HFFc6 (cell line): ENCODE results near the gene C1orf21. TPM values are rescaled to one million over a fixed set of nuclear protein-coding genes. Genes with fewer than 3 reads are reported as not detected.

Experiments used
- DNase-seq: peaks from one replicate; pipeline ENCODE4 v3.0.0-alpha.2; 2018
- H3K27ac Mint-ChIP-seq: 2 replicates; pipeline ENCODE4 v1.8.0; 2020; ENCODE audit warnings: mild to moderate bottlenecking, mixed read lengths
- H3K27me3 Mint-ChIP-seq: 2 replicates; pipeline ENCODE4 v1.8.0; 2021; ENCODE audit warnings: mild to moderate bottlenecking, moderate library complexity, mixed read lengths; ENCODE audit not compliant: insufficient read depth
- H3K36me3 Mint-ChIP-seq: 2 replicates; pipeline ENCODE4 v1.8.0; 2021; ENCODE audit warnings: low read depth, mixed read lengths
- H3K4me1 Mint-ChIP-seq: 2 replicates; pipeline ENCODE4 v1.8.0; 2020; ENCODE audit warnings: low read depth, mixed read lengths
- H3K4me3 Mint-ChIP-seq: 2 replicates; pipeline ENCODE4 v1.8.0; 2020; ENCODE audit warnings: mild to moderate bottlenecking, moderate library complexity, mixed read lengths
- H3K9me3 Mint-ChIP-seq: 2 replicates; pipeline ENCODE4 v1.8.0; 2020; ENCODE audit warnings: mild to moderate bottlenecking, mixed read lengths
- total RNA-seq, 6 experiments: library from RNA; stranded (reverse); fragmentation: NEBNext Ultra II Directional; extraction: Animal tissue kit (Norgen Biotek cat#: 25700); gene quantifications; 2 replicates in 1 of 6; 3 replicates in 5 of 6; pipeline ENCODE4 v1.2.3, GENCODE V29; 2021
- TF ChIP-seq, protein P1 (sequence below): fragments of 200-600 bp; sonication (generic); IDR thresholded peaks from 2 replicates; pipeline ENCODE4 v1.5.0; 2021; ENCODE audit warnings: antibody characterized with exemption, mild to moderate bottlenecking

C1orf21 gene
- total RNA-seq, 6 experiments from 2014 or later = 4.0 to 10.2 (median 8.5) TPM

DNA sequence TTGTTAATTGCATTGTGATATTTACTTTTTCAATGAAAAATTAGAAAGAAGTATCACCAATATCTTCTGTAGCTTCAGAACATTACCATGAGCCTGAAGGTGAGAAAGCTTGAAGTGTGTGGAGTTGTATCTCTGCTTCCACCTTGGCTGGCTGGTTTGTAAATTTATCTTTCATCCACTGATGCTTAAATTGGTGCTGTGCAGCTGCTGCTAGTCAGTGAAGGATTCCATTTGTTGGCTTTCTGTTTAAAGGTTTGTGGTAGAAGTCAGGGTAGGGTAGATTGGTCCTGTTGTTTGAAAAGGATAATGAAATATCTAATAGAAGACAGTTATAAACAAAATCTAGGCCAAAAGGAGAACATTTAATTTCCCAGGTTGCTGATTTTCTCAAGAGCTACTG lies 105.7 kb downstream of the C1orf21 start:
- Mint-ChIP-seq H3K36me3 (no peaks in the 10 kb centered on the region), H3K9me3 (no peaks in the 10 kb centered on the region), H3K4me1 (peaks cover 32% of the 10 kb centered on the region), H3K4me3 (peak overlapping the region; percentile 16; the same call in 1 of the 2 replicates), H3K27ac (peak overlapping the region; percentile 99), H3K27me3 (no peaks in the 10 kb centered on the region; the same call in 1 of the 2 replicates)
- TF ChIP-seq, protein P1, sequence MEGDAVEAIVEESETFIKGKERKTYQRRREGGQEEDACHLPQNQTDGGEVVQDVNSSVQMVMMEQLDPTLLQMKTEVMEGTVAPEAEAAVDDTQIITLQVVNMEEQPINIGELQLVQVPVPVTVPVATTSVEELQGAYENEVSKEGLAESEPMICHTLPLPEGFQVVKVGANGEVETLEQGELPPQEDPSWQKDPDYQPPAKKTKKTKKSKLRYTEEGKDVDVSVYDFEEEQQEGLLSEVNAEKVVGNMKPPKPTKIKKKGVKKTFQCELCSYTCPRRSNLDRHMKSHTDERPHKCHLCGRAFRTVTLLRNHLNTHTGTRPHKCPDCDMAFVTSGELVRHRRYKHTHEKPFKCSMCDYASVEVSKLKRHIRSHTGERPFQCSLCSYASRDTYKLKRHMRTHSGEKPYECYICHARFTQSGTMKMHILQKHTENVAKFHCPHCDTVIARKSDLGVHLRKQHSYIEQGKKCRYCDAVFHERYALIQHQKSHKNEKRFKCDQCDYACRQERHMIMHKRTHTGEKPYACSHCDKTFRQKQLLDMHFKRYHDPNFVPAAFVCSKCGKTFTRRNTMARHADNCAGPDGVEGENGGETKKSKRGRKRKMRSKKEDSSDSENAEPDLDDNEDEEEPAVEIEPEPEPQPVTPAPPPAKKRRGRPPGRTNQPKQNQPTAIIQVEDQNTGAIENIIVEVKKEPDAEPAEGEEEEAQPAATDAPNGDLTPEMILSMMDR = no peak
- DNase-seq = no peak

DNA sequence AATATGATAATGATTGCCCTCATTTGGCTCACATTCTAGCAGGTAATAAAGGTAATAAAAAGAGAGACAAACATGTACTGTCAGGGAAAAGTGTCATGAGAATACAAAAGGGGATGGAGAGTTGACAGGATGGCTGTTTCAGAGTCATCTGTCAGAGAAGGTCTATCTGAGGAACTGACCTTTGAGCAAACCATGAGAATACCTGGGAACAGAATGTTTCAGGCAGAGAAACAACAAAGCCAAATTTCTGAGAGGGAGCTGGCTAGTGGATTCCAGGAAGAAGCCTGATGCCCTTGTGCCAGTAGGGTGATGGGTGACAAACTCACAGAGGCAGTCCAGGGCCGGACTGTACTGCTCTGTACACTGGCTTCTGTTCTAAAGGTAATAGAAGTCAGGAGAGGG lies 107.2 kb downstream of the C1orf21 start:
- no peaks in the 10 kb centered on the region for H3K9me3 Mint-ChIP-seq
- H3K4me1 Mint-ChIP-seq = peaks cover 32% of the 10 kb centered on the region
- no peak for DNase-seq
- H3K27ac Mint-ChIP-seq = no peak overlapping the region
- TF ChIP-seq, protein P1 = no peak
- H3K27me3 Mint-ChIP-seq = no peaks in the 10 kb centered on the region; the same call in 1 of the 2 replicates
- H3K36me3 Mint-ChIP-seq = no peaks in the 10 kb centered on the region
- H3K4me3 Mint-ChIP-seq = no peak overlapping the region

DNA sequence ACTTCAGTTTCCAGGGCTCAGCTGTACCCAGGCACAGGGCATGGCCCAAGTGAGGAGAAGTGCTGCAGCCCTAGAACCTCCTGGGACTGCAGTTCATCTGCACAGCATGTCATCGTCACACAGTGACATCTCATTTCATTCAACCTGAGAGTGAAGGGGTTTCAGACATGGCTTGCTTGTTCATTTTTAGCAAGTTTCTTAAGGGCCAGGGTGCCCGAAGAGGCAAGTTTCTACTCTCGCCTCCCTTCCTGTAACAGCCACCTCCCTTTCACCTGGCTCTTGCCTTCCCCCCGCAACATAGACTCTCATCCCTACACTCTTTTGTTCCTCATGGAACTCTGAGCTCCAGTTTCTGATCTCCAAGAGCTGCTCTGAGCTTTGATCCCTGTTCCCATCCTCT lies 108.1 kb downstream of the C1orf21 start:
- H3K9me3 Mint-ChIP-seq = no peaks in the 10 kb centered on the region
- no peak overlapping the region for H3K4me3 Mint-ChIP-seq
- TF ChIP-seq, protein P1 = no peak

DNA sequence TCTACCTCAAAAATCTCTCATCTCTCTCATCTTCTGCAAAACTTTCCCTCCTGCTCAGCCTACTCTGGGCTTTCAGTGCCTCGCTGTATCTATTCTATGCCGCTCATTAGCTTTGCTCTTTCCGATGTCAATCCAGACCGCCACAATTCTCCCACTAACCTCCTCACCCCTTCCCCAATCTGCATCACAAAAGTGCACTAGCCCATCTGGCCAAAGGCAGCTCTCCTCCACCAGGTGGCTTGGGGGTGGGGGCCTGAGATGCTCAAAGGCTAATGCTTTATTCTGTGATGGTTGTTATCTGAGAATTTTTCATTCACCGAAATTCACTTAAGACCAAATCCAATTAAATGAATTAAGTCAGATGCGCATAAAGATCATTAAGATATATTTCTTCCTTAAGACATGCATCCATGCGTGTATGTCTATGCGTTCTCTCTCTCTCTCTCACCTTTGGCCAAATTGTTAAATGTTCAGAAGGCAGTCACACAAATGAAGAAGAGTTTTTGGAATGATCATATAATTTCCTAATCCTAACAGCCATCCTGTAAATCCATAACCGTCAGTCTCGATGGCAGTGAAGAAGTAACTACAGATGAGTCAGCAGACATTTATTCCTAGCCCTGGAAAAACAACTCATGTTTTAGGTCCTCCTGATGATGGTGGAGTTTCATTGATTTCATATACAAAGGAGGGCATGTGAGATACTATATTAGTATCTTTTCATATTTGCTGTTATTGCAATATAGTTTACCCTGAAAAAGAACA lies 111.3 kb downstream of the C1orf21 start:
- H3K4me3 Mint-ChIP-seq = no peak overlapping the region
- no peaks in the 10 kb centered on the region for H3K36me3 Mint-ChIP-seq
- no peaks in the 10 kb centered on the region; the same call in 1 of the 2 replicates for H3K27me3 Mint-ChIP-seq
- no peaks in the 10 kb centered on the region for H3K4me1 Mint-ChIP-seq
- no peak overlapping the region for H3K27ac Mint-ChIP-seq
- no peaks in the 10 kb centered on the region for H3K9me3 Mint-ChIP-seq
- DNase-seq = no peak
- TF ChIP-seq, protein P1 = no peak

More for the DNA sequence above, 108.1 kb downstream of the C1orf21 start:
- no peaks in the 10 kb centered on the region; the same call in 1 of the 2 replicates for H3K27me3 Mint-ChIP-seq
- no peak for DNase-seq
- H3K27ac Mint-ChIP-seq = no peak overlapping the region
- peaks cover 30% of the 10 kb centered on the region for H3K4me1 Mint-ChIP-seq
- no peaks in the 10 kb centered on the region for H3K36me3 Mint-ChIP-seq

DNA sequence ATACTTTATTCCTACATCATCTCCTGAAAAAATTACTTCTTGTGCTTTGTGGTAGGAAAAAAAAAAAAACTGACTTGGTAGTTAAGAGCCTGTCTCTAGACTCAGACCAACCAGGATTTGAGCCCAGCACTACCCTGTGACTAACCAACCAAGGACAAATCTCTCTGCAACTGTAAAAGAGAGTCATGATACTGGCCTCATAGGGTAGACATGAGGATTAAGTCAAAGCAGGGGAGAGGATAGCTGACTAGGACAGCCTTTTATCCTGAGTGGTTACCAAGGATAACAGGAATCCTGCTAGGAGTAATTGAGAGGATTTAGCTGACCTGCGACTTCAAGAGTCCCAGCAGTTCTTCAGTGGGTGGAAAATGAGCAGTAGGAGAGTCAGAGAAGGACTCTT lies 112.8 kb downstream of the C1orf21 start:
- H3K27me3 Mint-ChIP-seq = no peaks in the 10 kb centered on the region; the same call in 1 of the 2 replicates
- peak; percentile 20 for DNase-seq
- H3K9me3 Mint-ChIP-seq = no peaks in the 10 kb centered on the region
- H3K4me1 Mint-ChIP-seq = peaks cover 5% of the 10 kb centered on the region; the same call in 1 of the 2 replicates
- TF ChIP-seq, protein P1 = no peak
- no peaks in the 10 kb centered on the region for H3K36me3 Mint-ChIP-seq
- H3K27ac Mint-ChIP-seq = no peak overlapping the region
- H3K4me3 Mint-ChIP-seq = no peak overlapping the region
